HG03442 (cell line): ENCODE measurements around the gene PAQR3.
"Not testable (repeated sequence)": the region's sequence is repeated elsewhere in the genome, so short reads cannot be mapped to it uniquely, and the experiment has no call there.

Experiments used
- ATAC-seq: cut with Tn5 transposase; IDR thresholded peaks from one replicate; pipeline ENCODE4 v1.9.1; 2021; ENCODE audit warnings: mild to moderate bottlenecking, moderate library complexity; ENCODE audit not compliant: unreplicated experiment

Gene PAQR3

DNA sequence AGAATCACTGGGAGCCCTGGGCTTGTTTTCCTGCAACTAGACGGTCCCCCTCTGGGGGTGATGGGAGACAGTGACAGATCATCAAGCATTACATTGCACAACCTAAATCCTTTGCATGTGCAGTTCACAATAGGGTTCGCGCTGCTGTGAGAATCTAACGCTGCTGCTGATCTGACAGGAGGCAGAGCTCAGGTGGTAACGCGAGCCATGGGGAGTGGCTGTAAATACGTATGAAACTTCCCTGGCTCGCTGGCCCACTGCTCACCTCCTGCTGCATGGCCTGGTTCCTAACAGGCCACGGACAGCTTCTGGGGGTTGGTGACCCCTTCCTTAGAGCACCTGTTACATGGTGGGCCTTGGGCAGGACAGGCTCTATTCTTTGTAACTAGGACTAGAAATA lies 10.4 kb downstream of the PAQR3 start:
- no peak for ATAC-seq

GRCh38 chr4:78926826-78927225 lies 12.4 kb downstream of the PAQR3 start:
- ATAC-seq: no peak

- no peak for ATAC-seq
Measured at GRCh38 chr4:78923464-78924312, 15.6 kb downstream of the PAQR3 start.

DNA sequence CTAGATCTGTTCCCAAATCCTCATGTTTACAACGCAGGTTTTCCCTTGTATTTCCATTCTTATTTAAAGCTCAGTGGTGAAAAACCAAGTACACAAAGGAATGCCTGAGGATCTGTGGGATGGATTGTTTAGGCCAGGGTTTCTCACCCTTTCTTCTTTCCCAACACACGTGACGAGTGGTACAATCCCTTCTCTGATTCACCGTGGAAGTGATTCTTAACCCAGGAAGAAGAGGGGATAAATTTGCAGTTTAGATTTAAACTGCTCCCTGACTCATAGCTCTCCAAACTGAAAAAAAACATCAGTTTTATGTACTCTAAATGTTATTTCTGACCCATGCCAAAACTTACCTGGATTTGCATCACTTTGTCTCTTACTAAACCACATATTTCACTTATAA lies 17.0 kb downstream of the PAQR3 start:
- ATAC-seq: no peak

- ATAC-seq: no peak
Measured at GRCh38 chr4:78910612-78911011, 28.6 kb downstream of the PAQR3 start.

- ATAC-seq: not testable (repeated sequence)
Measured at GRCh38 chr4:78908974-78909373, 30.3 kb downstream of the PAQR3 start.

- no peak for ATAC-seq
Measured at GRCh38 chr4:78907638-78908037, 31.6 kb downstream of the PAQR3 start.

- ATAC-seq: no peak
Measured at GRCh38 chr4:78904143-78904542, 35.1 kb downstream of the PAQR3 start.

- no peak for ATAC-seq
Measured at GRCh38 chr4:78902298-78902697, 36.9 kb downstream of the PAQR3 start.

DNA sequence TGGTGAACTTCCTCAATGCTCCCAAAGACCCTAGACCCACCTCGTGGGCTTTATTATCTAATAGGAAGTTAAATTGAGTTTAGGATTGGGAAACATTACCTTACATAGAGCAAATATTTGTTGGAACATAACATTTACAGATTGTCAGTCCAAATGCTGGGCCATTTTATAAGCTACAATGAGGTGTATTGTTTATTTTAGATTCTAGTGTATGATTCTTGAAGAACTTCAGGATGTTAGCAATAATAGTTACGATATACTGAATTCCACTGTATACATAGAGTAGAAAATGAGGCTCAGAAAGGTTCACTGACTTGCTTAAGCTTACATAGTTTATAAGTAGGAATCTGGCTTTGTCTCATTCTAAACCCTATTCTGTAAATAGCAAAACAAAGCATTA lies 37.4 kb downstream of the PAQR3 start:
- ATAC-seq: no peak

- no peak for ATAC-seq
Measured at GRCh38 chr4:78899302-78899701, 39.9 kb downstream of the PAQR3 start.

GRCh38 chr4:78889955-78890354 lies 49.3 kb downstream of the PAQR3 start:
- no peak for ATAC-seq

DNA sequence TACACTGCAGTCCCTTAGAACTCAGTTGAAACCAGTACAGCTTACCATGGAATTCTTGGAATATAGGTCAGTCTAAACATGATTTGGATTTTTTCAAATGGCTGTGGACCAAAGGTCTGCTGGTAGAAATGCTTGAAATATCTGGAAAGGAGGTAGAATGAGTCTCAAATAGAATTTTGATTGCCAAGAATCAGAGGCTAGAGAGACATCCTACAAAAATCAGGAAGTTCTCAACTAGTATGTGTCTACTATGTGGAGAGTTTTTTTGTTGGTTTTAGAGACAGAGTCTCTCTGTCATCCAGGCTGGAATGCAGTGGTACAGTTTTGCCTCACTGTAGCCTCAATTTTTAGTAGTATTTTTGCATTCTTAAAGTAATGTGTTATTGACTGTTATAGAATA lies 53.6 kb downstream of the PAQR3 start:
- ATAC-seq: no peak

- no peak for ATAC-seq
Measured at GRCh38 chr4:78880874-78881492, 58.3 kb downstream of the PAQR3 start.

GRCh38 chr4:78878031-78878430 lies 61.2 kb downstream of the PAQR3 start:
- no peak for ATAC-seq

DNA sequence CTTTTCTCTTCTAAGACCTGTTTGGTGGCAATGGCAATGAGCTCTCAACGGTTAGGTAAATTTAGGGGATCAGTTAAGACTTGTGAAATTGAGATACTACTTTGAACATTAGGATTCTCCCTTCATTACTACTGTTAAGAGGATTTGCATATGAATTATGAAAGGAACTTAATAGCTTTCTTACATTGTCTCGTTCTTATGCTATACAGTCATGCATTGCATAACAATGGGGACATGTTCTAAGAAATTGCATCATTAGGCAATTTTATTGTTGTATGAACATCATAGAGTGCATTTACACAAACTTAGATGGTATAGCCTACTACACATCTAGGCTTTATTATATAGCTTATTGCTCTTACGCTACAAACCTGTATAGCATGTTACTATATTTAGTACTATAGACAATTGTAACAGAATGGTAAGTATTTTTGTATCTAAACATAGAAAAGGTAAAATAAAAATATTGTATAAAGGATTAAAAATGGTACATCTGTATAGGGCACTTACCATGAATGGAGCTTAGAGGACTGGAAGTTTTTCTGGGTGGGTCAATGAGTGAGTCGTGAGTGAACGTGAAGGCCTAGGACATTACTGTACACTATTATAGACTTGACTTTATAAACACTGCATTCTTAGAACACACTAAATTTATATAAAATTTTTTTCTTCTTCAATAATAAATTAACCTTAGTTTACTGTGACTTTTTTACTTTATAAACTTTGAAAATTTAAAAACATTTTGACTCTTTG lies 62.5 kb downstream of the PAQR3 start:
- no peak for ATAC-seq

DNA sequence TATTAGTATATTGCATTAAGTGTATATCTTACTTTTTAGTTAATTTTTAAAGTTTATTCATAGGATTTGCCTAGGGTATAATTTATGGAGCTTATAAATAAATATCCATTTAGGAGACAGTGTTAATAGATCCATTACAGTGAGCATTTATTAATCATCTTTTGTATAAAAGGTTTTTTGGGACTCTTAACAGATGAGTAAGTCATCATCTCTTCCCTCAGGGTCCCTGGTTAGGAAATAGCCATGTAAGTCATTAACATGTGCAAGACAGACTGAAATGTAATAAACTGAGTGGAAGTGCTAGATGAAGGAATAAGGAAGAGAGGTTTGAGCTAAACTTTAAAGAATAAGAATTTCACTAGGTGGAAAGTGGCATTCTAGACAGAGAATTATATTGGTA lies 69.2 kb downstream of the PAQR3 start:
- no peak for ATAC-seq

DNA sequence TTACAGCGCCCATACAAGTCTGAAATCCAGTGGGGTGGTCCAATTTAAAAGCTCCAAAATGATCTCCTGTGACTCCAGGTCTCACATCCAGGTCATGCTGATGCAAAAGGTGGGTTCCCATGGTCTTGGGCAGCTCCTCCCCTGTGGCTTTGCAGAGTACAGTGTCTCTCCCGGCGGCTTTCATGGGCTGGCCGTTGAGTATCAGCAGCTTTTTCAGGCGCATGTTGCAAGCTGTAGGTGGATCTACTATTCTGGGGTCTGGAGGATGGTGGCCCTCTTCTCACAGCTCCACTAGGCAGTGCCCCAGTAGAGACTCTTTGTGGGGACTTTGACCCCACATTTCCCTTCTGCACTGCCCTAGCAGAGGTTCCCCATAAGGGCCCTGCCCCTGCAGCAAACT lies 70.5 kb downstream of the PAQR3 start:
- ATAC-seq: not testable (repeated sequence)

GRCh38 chr4:78865451-78865850 lies 73.8 kb downstream of the PAQR3 start:
- ATAC-seq: no peak

- no peak for ATAC-seq
Measured at GRCh38 chr4:78864405-78865024, 74.7 kb downstream of the PAQR3 start.

- no peak for ATAC-seq
Measured at GRCh38 chr4:78863991-78864390, 75.2 kb downstream of the PAQR3 start.
